HG03135 (cell line): ENCODE data around the gene CACNA1S.

Experiments used
- ATAC-seq: cut with Tn5 transposase; IDR thresholded peaks from one replicate; pipeline ENCODE4 v1.9.1; 2021; ENCODE audit warnings: mild to moderate bottlenecking, moderate library complexity; ENCODE audit not compliant: unreplicated experiment

CACNA1S gene

DNA sequence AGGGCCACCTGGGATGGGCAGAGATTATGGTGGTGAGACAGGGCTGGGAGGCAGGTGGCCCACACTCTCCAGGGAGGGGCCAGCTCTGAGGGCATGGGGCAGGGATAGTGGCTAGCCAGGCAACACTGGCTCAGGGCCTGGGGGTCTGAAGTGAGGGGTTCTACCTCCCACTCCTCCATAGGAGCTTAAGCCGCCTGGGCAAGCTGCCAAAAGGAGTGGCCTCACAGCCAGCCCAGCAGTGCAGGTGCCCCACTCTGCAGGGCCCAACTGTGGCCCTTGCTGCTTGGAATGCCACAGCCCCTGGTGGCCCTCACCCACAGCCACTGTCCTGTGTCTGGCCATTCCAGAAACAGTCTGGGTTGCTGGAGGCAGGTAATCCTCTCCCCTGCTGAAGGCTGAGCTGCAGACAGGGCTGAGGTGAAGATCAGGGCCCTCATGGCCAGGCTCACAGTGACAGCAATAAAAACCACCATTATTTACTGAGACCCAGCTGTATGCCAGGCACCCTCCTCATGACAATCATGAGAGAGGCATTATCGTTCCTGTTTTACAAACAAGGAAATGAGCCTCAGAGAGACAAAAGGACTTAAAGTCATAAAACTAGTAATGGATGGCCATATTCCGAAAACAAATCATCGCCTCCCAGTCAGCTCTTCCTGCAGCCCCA is 119.7 kb downstream of the CACNA1S start:
- no peak for ATAC-seq

DNA sequence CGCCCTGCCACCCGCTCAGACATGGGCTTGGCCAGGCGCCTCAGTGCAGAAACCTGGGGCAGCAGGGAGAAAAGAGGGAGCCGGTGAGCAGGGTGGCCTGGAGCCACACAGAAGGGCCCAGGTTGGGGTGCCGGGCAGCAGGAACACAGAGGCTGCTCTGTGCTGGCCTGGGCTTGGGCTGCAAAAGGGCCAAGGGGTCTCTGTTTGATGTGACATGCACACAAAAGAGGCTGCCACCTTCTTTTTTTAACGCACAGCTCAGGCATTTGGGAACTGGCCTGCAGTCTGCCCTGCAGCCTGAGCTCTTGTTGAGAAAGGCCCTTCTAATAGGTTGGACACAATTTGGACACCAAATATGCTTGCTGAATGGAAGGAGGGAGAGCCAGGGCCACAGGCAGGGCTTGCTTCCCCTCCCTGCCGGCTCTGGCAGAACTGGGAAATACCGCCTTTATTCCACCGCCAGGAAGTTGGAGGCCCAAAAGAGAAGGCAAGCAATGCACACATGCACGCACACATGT is 121.1 kb downstream of the CACNA1S start:
- no peak for ATAC-seq

DNA sequence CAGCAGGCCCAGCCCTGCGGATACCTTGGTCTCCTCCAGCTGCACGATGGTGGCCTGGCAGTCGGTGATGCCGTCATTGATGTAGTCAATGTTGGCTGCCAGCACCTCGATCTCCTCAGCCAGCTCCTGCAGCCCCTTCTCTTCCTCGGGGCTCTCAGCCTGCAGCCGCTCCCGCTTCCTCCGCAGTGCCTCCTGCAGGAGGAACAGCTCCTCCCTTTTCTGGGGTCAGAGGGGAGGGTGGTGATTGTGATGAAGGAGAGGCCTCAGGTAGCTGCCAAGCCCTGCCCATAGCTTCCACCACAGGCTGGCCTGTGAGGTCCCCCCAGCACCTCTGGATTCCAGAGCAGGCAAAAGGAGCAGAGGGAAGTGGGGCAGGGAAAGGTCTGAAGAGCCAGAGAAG is 122.1 kb downstream of the CACNA1S start:
- no peak for ATAC-seq
